Esophagus muscularis mucosa (tissue), 4 donors: Measurements from ENCODE around the gene SLC35G6. TPM values are rescaled to one million over a fixed set of nuclear protein-coding genes. Genes with fewer than 3 reads are reported as not detected.

Experiments used
- DNase-seq: peaks from one replicate; pipeline ENCODE4 v3.0.0-alpha.2; 2017; ENCODE audit errors: extremely low spot score
- H3K27ac ChIP-seq, 4 donors: fragments of 200-600 bp; sonication (generic); replicated peaks in 1 of 4; 1 replicate in 3 of 4; 2 replicates in 1 of 4; pipeline ENCODE4 v1.5.1; 2016 to 2019; ENCODE audit warnings: mild to moderate bottlenecking in 1 of 4
- H3K27me3 ChIP-seq, 4 donors: fragments of 200-600 bp; sonication (generic); one replicate each; pipeline versions ENCODE4 v1.5.1 to v1.6.0; 2016 to 2019
- H3K36me3 ChIP-seq, 4 donors: fragments of 200-600 bp; sonication (generic); one replicate each; pipeline ENCODE4 v1.5.1; 2016 to 2019
- H3K4me1 ChIP-seq, 4 donors: fragments of 200-600 bp; sonication (generic); one replicate each; pipeline ENCODE4 v1.5.1; 2016 to 2019
- H3K4me3 ChIP-seq, 4 donors: fragments of 200-600 bp; sonication (generic); 1 replicate in 2 of 4; 2 replicates in 2 of 4; pipeline ENCODE4 v1.5.1; 2016 to 2019; ENCODE audit warnings: mild to moderate bottlenecking in 4 of 4, moderate library complexity in 1 of 4
- H3K9me3 ChIP-seq, 4 donors: fragments of 200-600 bp; sonication (generic); 1 replicate in 3 of 4; 2 replicates in 1 of 4; pipeline ENCODE4 v1.5.1; 2016 to 2019
- CTCF ChIP-seq, 3 experiments: fragments of 200-600 bp in 2 of 3; fragments of 450-650 bp in 1 of 3; sonication (generic) in 2 of 3; IDR thresholded peaks; one replicate each; pipeline ENCODE4 v1.5.1; 2017 to 2019; ENCODE audit warnings: antibody characterized with exemption in 3 of 3, mild to moderate bottlenecking in 2 of 3, moderate library complexity in 1 of 3
- EP300 ChIP-seq: sonication (generic); formaldehyde crosslinking; IDR thresholded peaks from one replicate; pipeline ENCODE4 v1.6.1; 2017; ENCODE audit warnings: antibody characterized with exemption
- POLR2A ChIP-seq: fragments of 450-650 bp; IDR thresholded peaks from one replicate; pipeline ENCODE4 v1.6.1; 2017; ENCODE audit warnings: antibody characterized with exemption, moderate library complexity, mild to moderate bottlenecking, low read depth
- POLR2AphosphoS5 ChIP-seq, 2 donors: sonication (generic); formaldehyde crosslinking; IDR thresholded peaks; one replicate each; pipeline ENCODE4 v1.6.1; 2017; ENCODE audit warnings: antibody characterized with exemption in 2 of 2
- WGBS: methylation state at CpG from one replicate; pipeline ENCODE4 v1.1.5; 2018; 5-methylcytosine and 5-hydroxymethylcytosine counted together
- intact Hi-C: fragments of 100-400 bp; cut with DNase I; formaldehyde crosslinking; loops from one replicate; pipeline ENCODE4 v1.15.1; 2023
- total RNA-seq, 4 donors: library from RNA; depleted of rRNA; stranded (reverse); fragments of >200 nt; gene quantifications; one replicate each; pipeline versions ENCODE4 v1.1.0 to v1.2.1, GENCODE V29; 2016

The SLC35G6 gene
- total RNA-seq, 4 donors from 2014 or later = not detected

- intact Hi-C loops = no loop called here
- no peaks in the 10 kb centered on the region for H3K36me3 ChIP-seq
- no peaks in the 10 kb centered on the region for H3K9me3 ChIP-seq
- TF ChIP-seq POLR2AphosphoS5 (IDR thresholded peaks at IDR 0.05) (peak; percentile 77 to 90), CTCF (IDR thresholded peaks at IDR 0.05) (no peak)
- DNase-seq = peak; percentile 94
- peak overlapping the region in 1 of 4 donors; percentile 14 for H3K4me3 ChIP-seq
- H3K4me1 ChIP-seq = peaks cover 62 to 88% (median 85%) of the 10 kb centered on the region in 4 donors
- H3K27ac ChIP-seq = peak overlapping the region; percentile 100
- 50% methylated on average over 15 of the region's 15 CpGs for WGBS
- no peaks in the 10 kb centered on the region for H3K27me3 ChIP-seq
Observed at GRCh38 chr17:7475764-7476422, 5.4 kb upstream of the SLC35G6 start.

GRCh38 chr17:7476494-7476893 is 4.8 kb upstream of the SLC35G6 start:
- no peak for DNase-seq
- peak overlapping the region in 2 of 4 donors; percentile 5 to 14 for H3K4me3 ChIP-seq
- no peaks in the 10 kb centered on the region for H3K9me3 ChIP-seq
- peaks cover 63 to 88% (median 85%) of the 10 kb centered on the region in 4 donors for H3K4me1 ChIP-seq
- intact Hi-C loops = no loop called here
- no peaks in the 10 kb centered on the region for H3K36me3 ChIP-seq
- no peaks in the 10 kb centered on the region for H3K27me3 ChIP-seq
- TF ChIP-seq POLR2AphosphoS5 (IDR thresholded peaks at IDR 0.05) (no peak), POLR2A (no peak)
- 28% methylated on average over 3 of the region's 3 CpGs for WGBS
- H3K27ac ChIP-seq = peak overlapping the region; percentile 100

- TF ChIP-seq EP300 = no peak
- TF ChIP-seq POLR2A = no peak
- no peak for TF ChIP-seq POLR2AphosphoS5 (IDR thresholded peaks at IDR 0.05)
- TF ChIP-seq CTCF (IDR thresholded peaks at IDR 0.05) = no peak
- H3K27me3 ChIP-seq = no peaks in the 10 kb centered on the region
- 71% methylated on average over 5 of the region's 5 CpGs for WGBS
- no peak for DNase-seq
- intact Hi-C loops = no loop called here
- H3K4me3 ChIP-seq = peak overlapping the region; percentile 96 to 100 (median 100)
- peaks cover 65 to 88% (median 85%) of the 10 kb centered on the region in 4 donors for H3K4me1 ChIP-seq
- H3K36me3 ChIP-seq = no peaks in the 10 kb centered on the region
- peak overlapping the region; percentile 100 for H3K27ac ChIP-seq
- no peaks in the 10 kb centered on the region for H3K9me3 ChIP-seq
Observed at GRCh38 chr17:7476951-7477350, 4.3 kb upstream of the SLC35G6 start.

- 9% methylated on average over 25 of the region's 26 CpGs for WGBS
- peak; percentile 66 to 70 for TF ChIP-seq POLR2AphosphoS5 (IDR thresholded peaks at IDR 0.05)
- no peak for TF ChIP-seq CTCF (IDR thresholded peaks at IDR 0.05)
- TF ChIP-seq EP300 = no peak
- H3K4me1 ChIP-seq = peaks cover 60 to 88% (median 85%) of the 10 kb centered on the region in 4 donors
- peak overlapping the region; percentile 96 to 100 (median 100) for H3K4me3 ChIP-seq
- no peak for DNase-seq
- intact Hi-C loops = no loop called here
- no peaks in the 10 kb centered on the region for H3K36me3 ChIP-seq
- no peaks in the 10 kb centered on the region for H3K9me3 ChIP-seq
- H3K27ac ChIP-seq = peak overlapping the region; percentile 100
- no peaks in the 10 kb centered on the region for H3K27me3 ChIP-seq
Observed at GRCh38 chr17:7477392-7478275, 3.6 kb upstream of the SLC35G6 start.
